SK-N-SH (cell line): ENCODE results near the gene ABAT. TPM values are rescaled to one million over a fixed set of nuclear protein-coding genes. Genes with fewer than 3 reads are reported as not detected.

Source experiments
- CTCF ChIA-PET: fragments of 300-600, 350-600 bp; formaldehyde crosslinking; extraction: SDS; loops from one replicate; lab custom pipeline; 2021; lab: Yijun Ruan, JAX
- POLR2A ChIA-PET: fragments of 350-600 bp; sonication (Branson Sonifier 250); formaldehyde crosslinking; extraction: SDS; loops from one replicate; lab custom pipeline; 2020; ENCODE audit warnings: antibody characterized with exemption, inconsistent platforms; lab: Yijun Ruan, JAX
- DNase-seq: peaks from one replicate; pipeline ENCODE4 v3.0.0; 2012
- H2AFZ ChIP-seq: fragments of 200-600 bp; sonication (generic); 2 replicates; pipeline ENCODE4 v1.8.1; 2016; ENCODE audit warnings: antibody characterized with exemption, mild to moderate bottlenecking, low read depth
- H3F3A ChIP-seq: fragments of 200-600 bp; sonication (generic); replicated peaks from 2 replicates; pipeline ENCODE3; 2016; ENCODE audit warnings: antibody characterized with exemption, mild to moderate bottlenecking; ENCODE audit not compliant: insufficient read depth
- H3K27ac ChIP-seq, 2 experiments: fragments of 200-500 bp in 1 of 2; fragments of 200-600 bp in 1 of 2; sonication (Bioruptor generic) in 1 of 2; sonication (generic), shearing (Covaris generic) in 1 of 2; 2 replicates each; pipeline versions ENCODE4 v1.5.1 to v1.6.1; 2014 to 2016; ENCODE audit warnings: low read depth in 2 of 2, inconsistent platforms in 1 of 2, low read length in 1 of 2, mild to moderate bottlenecking in 1 of 2, mixed read lengths in 1 of 2
- H3K27me3 ChIP-seq: fragments of 200-600 bp; sonication (generic), shearing (Covaris generic); 2 replicates; pipeline ENCODE4 v1.6.1; 2016; ENCODE audit warnings: mixed run types; ENCODE audit not compliant: insufficient read depth
- H3K36me3 ChIP-seq, 2 experiments: fragments of 200-500 bp in 1 of 2; fragments of 200-600 bp in 1 of 2; sonication (Bioruptor generic) in 1 of 2; sonication (generic) in 1 of 2; replicated peaks in 1 of 2; 2 replicates each; pipeline versions ENCODE3 to v1.5.1; 2014 to 2016; ENCODE audit warnings: low read length in 1 of 2, mild to moderate bottlenecking in 1 of 2; ENCODE audit not compliant: insufficient read depth in 2 of 2, control insufficient read depth in 1 of 2
- H3K4me1 ChIP-seq, 2 experiments: fragments of 200-500 bp in 1 of 2; fragments of 200-600 bp in 1 of 2; sonication (Bioruptor generic) in 1 of 2; sonication (generic), shearing (Covaris generic) in 1 of 2; 2 replicates each; pipeline versions ENCODE4 v1.5.1 to v1.6.1; 2014 to 2016; ENCODE audit warnings: low read depth in 1 of 2, low read length in 1 of 2, mixed run types in 1 of 2; ENCODE audit not compliant: insufficient read depth in 2 of 2, control insufficient read depth in 1 of 2
- H3K4me2 ChIP-seq: fragments of 200-600 bp; sonication (generic), shearing (Covaris generic); 2 replicates; pipeline ENCODE4 v1.6.1; 2017; ENCODE audit warnings: mixed run types
- H3K4me3 ChIP-seq, 2 experiments: fragments of 200-500 bp in 1 of 2; fragments of 200-600 bp in 1 of 2; sonication (Bioruptor generic) in 1 of 2; sonication (generic), shearing (Covaris generic) in 1 of 2; 2 replicates each; pipeline versions ENCODE4 v1.5.1 to v1.8.1; 2014 to 2016; ENCODE audit warnings: low read depth in 2 of 2, inconsistent platforms in 1 of 2, low read length in 1 of 2, mild to moderate bottlenecking in 1 of 2, mixed read lengths in 1 of 2, moderate library complexity in 1 of 2
- H3K79me2 ChIP-seq: fragments of 200-600 bp; sonication (generic); 2 replicates; pipeline ENCODE4 v1.8.1; 2017; ENCODE audit warnings: mild to moderate bottlenecking; ENCODE audit not compliant: insufficient read depth
- H3K9ac ChIP-seq: fragments of 200-600 bp; sonication (generic); 2 replicates; pipeline ENCODE4 v1.6.1; 2017; ENCODE audit warnings: mixed run types
- H3K9me2 ChIP-seq: fragments of 200-600 bp; sonication (generic); 2 replicates; pipeline ENCODE4 v1.6.1; 2017; ENCODE audit warnings: mixed run types
- H3K9me3 ChIP-seq: fragments of 200-600 bp; sonication (generic); 2 replicates; pipeline ENCODE4 v1.6.1; 2017; ENCODE audit warnings: mixed run types, mild to moderate bottlenecking, moderate library complexity
- H4K20me1 ChIP-seq: fragments of 200-600 bp; sonication (generic); 2 replicates; pipeline ENCODE4 v1.6.1; 2017; ENCODE audit warnings: mild to moderate bottlenecking, mixed run types; ENCODE audit not compliant: insufficient read depth
- CHD2 ChIP-seq: fragments of 150-350 bp; IDR thresholded peaks from 2 replicates; pipeline ENCODE4 v1.6.1; 2018; ENCODE audit warnings: low read length; ENCODE audit not compliant: partially characterized antibody
- EP300 ChIP-seq, 2 experiments: IDR thresholded peaks; 2 replicates each; pipeline versions ENCODE4 v1.4.0 to v1.6.1; 2012; ENCODE audit warnings: borderline replicate concordance in 1 of 2, low read depth in 1 of 2, low read length in 1 of 2
- EZH2phosphoT487 ChIP-seq: fragments of 200-600 bp; sonication (generic); IDR thresholded peaks from 2 replicates; pipeline ENCODE4 v1.6.1; 2017; ENCODE audit warnings: low read depth, mixed run types, mild to moderate bottlenecking, antibody characterized with exemption, moderate library complexity, borderline replicate concordance
- FOXM1 ChIP-seq: IDR thresholded peaks from 2 replicates; pipeline ENCODE4 v1.4.0; 2012; ENCODE audit warnings: low read depth, mild to moderate bottlenecking
- MAX ChIP-seq: IDR thresholded peaks from 2 replicates; pipeline ENCODE4 v1.4.0; 2012; ENCODE audit warnings: low read depth
- RCOR1 ChIP-seq: fragments of 150-350 bp; IDR thresholded peaks from 2 replicates; pipeline ENCODE4 v1.6.1; 2017; ENCODE audit warnings: antibody characterized with exemption, low read length
- REST ChIP-seq: IDR thresholded peaks from 2 replicates; pipeline ENCODE4 v1.6.1; 2012; ENCODE audit warnings: mild to moderate bottlenecking, low read depth, low read length, moderate library complexity
- SIN3A ChIP-seq: IDR thresholded peaks from 2 replicates; pipeline ENCODE4 v1.6.1; 2012; ENCODE audit warnings: low read depth, mild to moderate bottlenecking, low read length, moderate library complexity, borderline replicate concordance
- SMC3 ChIP-seq: IDR thresholded peaks from 2 replicates; pipeline ENCODE4 v1.6.1; 2012; ENCODE audit warnings: low read depth, low read length, improper control_type of control experiment
- TCF12 ChIP-seq: IDR thresholded peaks from 2 replicates; pipeline ENCODE4 v1.4.0; 2012
- TEAD4 ChIP-seq: IDR thresholded peaks from 2 replicates; pipeline ENCODE4 v1.4.0; 2012; ENCODE audit warnings: mild to moderate bottlenecking, borderline replicate concordance; ENCODE audit not compliant: insufficient read depth
- YY1 ChIP-seq: IDR thresholded peaks from 2 replicates; pipeline ENCODE4 v1.4.0; 2012; ENCODE audit warnings: low read depth, mild to moderate bottlenecking
- ZBTB33 ChIP-seq: IDR thresholded peaks from 2 replicates; pipeline ENCODE4 v1.4.0; 2012; ENCODE audit warnings: low read depth, borderline replicate concordance
- WGBS: methylation state at CpG from one replicate; pipeline ENCODE4 v1.1.6; 2017; ENCODE audit warnings: low lambda C conversion rate; 5-methylcytosine and 5-hydroxymethylcytosine counted together
- polyA plus RNA-seq, 3 experiments: library from polyadenylated mRNA; depleted of rRNA; stranded (reverse); fragments of >200 nt; gene quantifications; 2 replicates each; pipeline ENCODE4 v1.2.3, GENCODE V29; 2012

The ABAT gene
- polyA plus RNA-seq, 1 of the 3 experiments (the other 2 are of a cell fraction), result 4.7 TPM

- no peaks in the 10 kb centered on the region for H4K20me1 ChIP-seq
- POLR2A ChIA-PET, result no interaction called here
- DNase-seq, result no peak
- no peaks in the 10 kb centered on the region for H3K9me3 ChIP-seq
- no peak for TF ChIP-seq FOXM1
- no peak for TF ChIP-seq ZBTB33
- TF ChIP-seq RCOR1, result no peak
- no peak for TF ChIP-seq TCF12
- TF ChIP-seq EZH2phosphoT487, result no peak
- no peak for TF ChIP-seq REST
- no peak for TF ChIP-seq SMC3
- no peak for TF ChIP-seq YY1
- no peak for TF ChIP-seq MAX
- no peak for TF ChIP-seq SIN3A
- TF ChIP-seq EP300 (IDR thresholded peaks at IDR 0.05; ENCODE audit: borderline replicate concordance in 1 of 2, low read depth in 1 of 2, low read length in 1 of 2), result no peak
- TF ChIP-seq TEAD4, result no peak
- no peak for TF ChIP-seq CHD2
- H3F3A ChIP-seq, result no peaks in the 10 kb centered on the region
- no peak overlapping the region for H3K9ac ChIP-seq
- WGBS, result 71% methylated on average over 8 of the region's 8 CpGs
- no peak overlapping the region for H3K27ac ChIP-seq
- peaks cover 12 to 24% of the 10 kb centered on the region in 2 experiments for H3K36me3 ChIP-seq
- no peaks in the 10 kb centered on the region for H3K4me1 ChIP-seq
- no peak overlapping the region for H2AFZ ChIP-seq
- CTCF ChIA-PET, result interaction anchor here (0.6 to 2.1 kb wide), 5 partner anchors 14 to 230 kb away, joined by 3 to 5 read pairs (median 3); no protein-coding TSS in a partner anchor
- no peak overlapping the region for H3K4me2 ChIP-seq
- no peaks in the 10 kb centered on the region for H3K9me2 ChIP-seq
- H3K4me3 ChIP-seq, result no peak overlapping the region
- no peaks in the 10 kb centered on the region for H3K79me2 ChIP-seq
- no peaks in the 10 kb centered on the region for H3K27me3 ChIP-seq
Measured at GRCh38 chr16:8649829-8650554, 24.4 kb upstream of the ABAT start.
